Left kidney (tissue), 2 donors: ENCODE data around the gene RNGTT. TPM values are rescaled to one million over a fixed set of nuclear protein-coding genes. Genes with fewer than 3 reads are reported as not detected.
"Not testable (repeated sequence)": the region's sequence is repeated elsewhere in the genome, so short reads cannot be mapped to it uniquely, and the experiment has no call there.

Experiments used
- DNase-seq: peaks from one replicate; pipeline ENCODE4 v3.0.0-alpha.2; 2013
- polyA plus RNA-seq: library from polyadenylated mRNA; unstranded; fragments of 120-200 nt; gene quantifications from one replicate; pipeline ENCODE4 v1.2.1, GENCODE V29; 2013; ENCODE audit not compliant: insufficient read length

Gene RNGTT
- polyA plus RNA-seq, 1 donor, result 18.1 TPM

DNA sequence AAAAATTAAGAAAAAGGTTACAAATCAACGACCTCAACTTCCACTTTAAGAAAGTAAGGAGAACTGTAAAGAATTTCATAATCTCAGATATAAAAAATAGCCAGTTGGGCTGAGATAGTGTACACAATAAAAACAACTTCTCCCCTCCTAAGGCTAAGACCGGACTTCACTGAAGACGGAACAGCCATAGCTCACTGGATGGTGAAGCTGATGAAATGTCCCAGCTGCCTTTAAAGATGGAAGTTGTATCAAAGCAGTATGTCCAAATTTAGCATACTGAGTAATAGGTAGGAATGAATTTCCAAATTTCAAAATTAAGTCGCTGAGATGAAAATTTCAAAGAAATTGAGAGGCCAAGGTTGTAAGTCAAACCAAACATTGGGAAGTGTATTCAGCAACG is 153.3 kb downstream of the RNGTT start:
- DNase-seq, result no peak

DNA sequence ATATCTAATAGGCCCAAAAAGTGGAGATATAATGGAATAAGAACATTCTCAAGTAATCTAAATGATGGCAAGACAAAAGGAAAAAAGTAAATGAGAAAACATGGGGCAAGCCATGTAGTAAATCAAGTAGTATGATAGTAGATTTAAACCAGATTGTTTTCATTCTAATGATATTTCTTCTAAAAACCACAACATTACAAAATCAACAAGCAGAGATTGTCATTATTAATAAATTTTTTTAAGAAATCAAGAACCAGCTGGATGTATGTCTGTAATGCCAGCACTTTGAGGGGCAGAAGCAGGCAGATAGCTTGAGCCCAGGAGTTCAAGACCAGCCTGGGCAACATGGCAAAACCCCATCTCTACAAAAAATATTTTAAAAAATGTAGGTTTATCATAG is 155.0 kb downstream of the RNGTT start:
- DNase-seq, result no peak

DNA sequence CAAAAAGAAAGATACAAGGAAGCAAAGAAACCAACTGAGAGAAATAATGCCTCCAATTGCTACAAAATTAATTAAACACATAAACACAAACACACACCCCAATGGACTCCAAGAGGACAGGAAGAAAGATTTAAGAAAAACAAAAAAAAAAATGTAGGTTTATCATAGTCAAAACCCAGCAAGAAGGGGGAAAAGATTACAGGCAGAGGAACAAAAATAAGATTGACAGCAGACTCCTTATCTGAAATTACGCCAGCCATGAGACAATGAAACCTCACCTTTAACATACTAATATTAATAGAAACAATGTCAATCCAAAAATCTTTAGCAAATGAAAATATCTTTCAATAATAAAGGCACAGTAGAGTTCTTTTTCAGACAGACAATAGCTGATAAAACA is 155.8 kb downstream of the RNGTT start:
- DNase-seq, result no peak

DNA sequence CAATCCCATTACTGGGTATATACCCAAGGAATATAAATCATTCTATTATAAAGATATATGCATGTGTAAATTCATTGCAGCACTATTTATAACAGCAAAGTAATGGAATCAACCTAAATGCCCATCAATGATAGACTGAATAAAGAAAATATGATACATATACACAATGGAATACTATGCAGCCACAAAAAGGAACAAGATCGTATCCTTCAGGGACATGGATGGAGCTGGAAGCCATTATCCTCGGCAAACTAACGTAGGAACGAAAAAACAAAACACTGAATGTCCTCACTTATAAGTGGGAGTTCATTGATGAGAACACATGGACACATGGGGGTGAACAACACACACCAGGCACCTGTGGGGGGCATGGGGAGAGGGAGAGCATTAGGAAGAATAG is 156.7 kb downstream of the RNGTT start:
- DNase-seq, result no peak

DNA sequence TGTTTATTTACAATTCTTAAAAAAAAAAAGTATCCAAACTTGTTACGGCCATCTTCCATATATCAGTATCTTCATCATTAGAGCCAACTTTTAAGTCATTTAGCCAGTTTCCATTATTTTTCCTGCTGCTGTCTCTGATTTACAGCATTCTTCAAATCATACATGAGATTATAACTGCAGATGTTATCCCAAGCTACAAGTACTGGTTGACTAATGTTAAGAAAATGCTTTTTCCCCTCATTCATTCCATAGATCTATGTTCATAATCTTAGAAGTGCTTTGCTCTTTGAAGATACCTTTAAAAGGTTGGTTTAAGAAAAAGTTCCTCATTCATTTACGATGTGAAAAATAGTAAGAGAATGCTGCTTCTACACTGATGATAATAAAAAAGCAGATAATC is 158.7 kb downstream of the RNGTT start:
- DNase-seq, result no peak

DNA sequence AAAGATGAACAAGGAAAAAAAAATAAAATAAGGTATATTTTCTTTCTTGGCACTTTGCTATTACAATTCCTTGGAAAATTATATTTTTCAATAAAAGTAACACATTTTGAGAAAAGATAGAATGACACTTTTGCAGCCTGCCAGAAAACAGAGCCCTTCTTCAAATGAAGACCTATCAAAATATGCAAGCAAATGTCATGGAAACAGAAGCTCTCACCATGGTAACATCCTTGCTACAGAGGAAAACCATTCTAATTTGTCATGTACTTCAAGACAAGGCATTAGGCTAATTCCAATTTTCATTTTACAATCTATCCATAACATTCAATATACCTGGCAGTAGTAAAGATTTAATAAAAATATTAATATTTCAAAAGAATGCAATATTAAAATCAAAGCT is 177.9 kb downstream of the RNGTT start:
- no peak for DNase-seq

DNA sequence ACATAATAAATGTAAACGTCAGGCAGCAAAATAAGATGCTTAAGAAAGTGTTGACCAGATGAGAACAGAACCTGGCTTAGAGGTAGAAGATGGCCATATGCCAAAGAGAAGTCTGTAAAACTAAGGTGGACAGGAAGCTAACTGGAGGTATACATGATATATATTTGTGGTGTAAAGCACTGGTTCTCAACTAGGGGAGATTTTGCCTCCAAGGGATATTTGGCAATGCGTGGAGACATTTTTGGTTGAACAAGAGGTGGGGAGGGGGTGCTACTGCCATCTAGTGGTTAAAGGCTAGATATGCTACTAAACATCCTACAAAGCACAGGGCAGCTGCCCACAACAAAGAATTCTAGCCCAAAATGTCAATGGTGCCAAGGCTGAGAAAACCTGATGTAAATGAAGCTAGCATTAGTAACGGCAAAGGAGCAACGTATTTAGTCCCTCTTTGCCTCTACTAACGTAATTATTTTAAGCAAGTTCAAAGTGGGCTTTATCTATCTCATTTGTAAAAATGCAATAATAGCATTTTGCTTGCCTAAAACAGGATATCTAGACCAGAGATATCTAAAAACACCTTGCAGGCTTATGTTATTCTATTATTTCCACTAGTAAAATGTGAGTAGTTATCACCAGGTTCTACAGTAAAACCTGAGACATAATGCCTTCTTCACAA is 182.6 kb downstream of the RNGTT start:
- DNase-seq, result peak; percentile 53

DNA sequence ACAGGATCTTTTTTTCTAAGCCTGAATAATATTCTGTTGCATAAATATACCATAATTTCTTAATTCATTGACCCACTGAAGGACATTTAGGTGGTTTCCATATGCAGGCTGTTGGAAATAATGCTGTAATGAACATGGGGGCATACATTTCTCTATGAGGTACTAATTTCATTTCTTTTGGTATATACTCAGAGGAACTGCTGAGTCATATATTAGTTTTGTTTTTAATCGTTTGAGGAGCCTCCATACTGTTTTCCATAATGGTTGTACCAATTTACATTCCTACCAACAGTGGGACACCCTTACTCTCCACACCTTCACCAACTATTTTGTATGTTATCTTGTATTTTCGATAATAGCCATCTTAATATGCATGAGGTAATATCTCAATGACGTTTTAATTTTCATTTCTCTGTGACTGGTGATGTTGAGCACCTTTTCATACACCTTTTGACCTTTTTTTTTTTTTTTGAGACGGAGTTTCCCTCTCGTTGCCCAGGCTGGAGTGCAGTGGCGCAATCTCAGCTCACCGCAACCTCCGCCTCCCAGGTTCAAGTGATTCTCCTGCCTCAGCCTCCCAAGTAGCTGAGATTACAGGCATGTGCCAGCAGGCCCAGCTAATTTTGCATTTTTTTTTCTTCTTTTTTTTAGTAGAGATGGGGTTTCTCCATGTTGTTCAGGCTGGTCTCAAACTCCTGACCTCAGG is 187.4 kb downstream of the RNGTT start:
- DNase-seq, result no peak

DNA sequence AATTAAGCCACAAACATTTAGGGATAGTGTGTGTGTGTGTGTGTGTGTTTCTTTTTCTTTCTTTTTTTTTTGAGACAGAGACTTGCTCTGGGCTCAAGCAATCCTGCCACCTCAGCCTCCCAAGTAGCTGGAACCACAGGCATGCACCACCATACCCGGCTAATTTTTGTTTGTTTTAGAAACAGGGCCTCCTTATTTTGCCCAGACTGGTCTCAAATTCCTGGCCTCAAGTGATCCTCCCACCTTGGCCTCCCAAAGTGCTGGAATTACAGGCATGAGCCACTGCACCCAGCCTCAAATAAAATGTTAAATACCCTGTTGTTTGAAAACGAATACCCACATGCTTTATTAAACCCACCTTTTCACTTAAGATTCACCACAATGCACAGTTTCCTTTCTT is 195.3 kb downstream of the RNGTT start:
- DNase-seq, result not testable (repeated sequence)

DNA sequence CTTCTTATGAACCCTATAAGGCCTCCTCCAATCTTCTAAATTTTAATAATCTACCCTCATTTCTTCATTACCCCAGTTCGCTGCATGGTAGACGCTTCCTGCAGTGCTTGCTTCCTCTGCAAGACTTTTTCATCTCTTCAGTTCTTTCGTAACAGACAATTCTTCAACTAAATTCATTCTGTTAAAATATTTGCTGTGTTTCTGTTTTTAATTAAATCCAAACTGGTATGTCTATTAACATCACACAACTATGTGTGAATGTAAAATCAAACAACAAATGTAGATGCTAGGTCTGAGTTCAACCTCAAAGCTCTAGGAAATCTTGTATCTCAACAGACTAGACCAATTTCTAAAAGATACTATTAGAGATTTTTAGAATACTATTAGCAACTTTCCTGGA is 199.3 kb downstream of the RNGTT start:
- no peak for DNase-seq

DNA sequence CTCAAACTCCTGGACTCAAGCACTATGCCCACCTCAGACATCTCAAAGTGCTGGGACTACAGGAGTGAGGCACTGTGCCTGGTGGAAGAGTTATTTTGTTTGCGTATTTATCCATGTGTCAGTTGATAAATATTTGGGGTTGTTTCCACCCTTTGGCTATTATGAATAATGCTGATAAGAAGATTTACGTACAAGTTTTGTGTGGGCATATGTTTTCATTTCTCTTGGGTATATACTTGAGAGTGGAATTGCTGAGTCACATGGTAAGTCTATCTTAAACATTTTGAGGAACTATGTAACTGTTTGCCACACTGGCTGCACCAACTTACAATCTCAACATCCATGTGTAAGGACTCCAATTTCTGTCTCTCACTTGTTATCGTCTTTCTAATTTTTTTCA is 200.3 kb downstream of the RNGTT start:
- no peak for DNase-seq

DNA sequence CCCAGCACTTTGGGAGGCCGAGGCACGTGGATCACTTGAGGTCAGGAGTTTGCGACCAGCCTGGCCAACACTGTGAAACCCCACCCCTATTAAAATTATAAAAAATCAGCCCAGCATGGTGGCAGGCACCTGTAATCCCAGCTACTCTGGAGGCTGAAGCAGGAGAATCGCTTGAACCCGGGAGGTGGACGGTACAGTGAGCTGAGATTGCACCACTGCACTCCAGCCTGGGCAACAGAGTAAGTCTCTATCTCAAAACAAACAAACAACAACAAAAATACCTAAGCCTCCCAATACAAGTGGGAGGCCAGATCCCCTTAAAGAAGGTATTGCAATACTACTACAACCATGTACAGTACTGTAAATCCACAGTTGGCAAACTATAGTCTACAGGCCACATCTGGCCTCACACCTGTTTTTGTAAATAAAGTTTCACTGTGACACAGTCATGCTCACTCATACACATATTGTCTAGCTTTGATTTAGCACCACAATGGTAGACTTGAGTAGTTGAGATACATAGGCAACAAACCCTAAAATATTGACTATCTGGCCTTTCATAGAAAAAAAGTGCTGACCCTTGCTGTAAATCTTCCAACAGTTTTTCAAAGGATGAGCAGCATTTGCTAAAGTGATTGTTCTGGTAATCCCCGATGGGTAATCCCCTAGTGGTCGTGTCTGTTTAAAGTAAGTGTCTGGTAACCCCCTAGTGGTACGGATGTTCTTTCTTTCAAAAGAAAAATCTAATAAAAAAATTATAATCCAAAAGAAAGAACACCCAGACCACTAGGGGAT is 202.0 kb downstream of the RNGTT start:
- DNase-seq, result no peak

DNA sequence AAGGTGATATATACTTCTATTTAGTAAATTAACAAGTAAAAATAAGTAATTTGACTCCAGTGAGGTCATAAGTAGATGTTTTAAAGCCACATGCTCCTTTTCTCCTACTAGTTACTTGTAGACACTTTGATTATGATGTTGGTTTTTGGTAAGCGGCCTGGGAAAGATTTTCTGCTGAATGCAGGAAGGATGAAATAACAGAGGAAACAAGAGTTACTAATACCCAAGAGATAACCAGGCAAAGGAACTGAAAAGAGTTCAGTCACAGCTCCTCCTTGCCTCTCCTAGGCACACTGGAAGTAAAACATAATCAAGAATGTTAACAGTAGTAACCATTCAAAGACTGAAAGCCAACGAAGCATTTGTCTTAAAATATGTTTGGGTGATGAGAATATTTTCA is 203.3 kb downstream of the RNGTT start:
- no peak for DNase-seq

DNA sequence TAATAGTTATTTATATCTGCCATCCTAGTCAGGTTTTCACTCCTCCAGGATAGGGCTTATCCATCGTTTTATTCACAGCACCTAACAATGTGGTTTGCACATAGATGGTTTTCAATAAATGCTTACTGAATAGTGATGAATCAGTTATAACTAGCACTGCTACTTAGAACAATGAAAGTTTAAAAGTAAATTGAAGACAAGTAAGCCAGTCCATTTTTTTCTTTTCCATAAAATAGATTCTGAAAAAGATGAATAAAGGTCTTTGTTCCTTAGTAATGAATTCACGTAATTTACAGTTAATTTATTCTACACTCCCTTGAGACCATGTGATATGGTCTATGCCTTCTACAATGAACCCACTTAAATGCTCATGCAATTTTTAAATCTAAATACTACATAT is 212.5 kb downstream of the RNGTT start:
- no peak for DNase-seq

DNA sequence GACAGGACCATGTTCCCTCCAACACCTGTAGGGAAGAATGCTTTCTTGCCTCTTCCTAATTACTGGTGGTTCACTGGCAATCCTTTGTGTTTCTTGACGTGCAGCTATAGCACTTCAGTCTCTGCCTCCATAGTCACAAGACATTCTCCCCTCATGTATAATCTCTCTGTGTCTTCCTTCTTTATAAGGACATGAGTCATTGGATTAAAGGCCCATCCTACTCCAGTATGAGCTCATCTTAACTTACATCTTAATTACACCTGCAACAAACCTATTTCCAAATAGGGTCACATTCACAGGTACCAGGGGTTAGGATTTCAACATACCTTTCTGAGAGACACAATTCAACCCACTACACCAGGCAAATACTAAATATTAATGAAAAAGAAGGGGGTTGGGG is 213.6 kb downstream of the RNGTT start:
- DNase-seq, result no peak

DNA sequence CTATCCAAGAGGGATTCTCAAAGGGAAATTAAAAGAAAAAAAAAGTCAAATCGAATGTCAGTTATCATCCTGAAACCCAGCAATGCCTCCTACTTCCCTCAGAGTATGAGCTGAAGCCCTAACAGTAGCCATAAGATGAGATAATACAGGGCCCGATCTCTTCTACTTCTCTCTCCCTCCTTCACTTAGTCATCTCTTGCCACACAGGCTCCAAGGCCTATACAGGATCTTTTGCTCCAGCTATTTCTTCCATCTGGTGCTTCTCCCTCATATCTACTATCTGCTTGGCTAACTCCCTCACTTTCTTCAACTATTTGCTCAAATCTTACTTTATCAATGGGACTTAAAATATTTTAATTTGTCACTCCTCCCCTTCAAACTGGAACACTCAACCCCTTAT is 215.3 kb downstream of the RNGTT start:
- DNase-seq, result no peak

DNA sequence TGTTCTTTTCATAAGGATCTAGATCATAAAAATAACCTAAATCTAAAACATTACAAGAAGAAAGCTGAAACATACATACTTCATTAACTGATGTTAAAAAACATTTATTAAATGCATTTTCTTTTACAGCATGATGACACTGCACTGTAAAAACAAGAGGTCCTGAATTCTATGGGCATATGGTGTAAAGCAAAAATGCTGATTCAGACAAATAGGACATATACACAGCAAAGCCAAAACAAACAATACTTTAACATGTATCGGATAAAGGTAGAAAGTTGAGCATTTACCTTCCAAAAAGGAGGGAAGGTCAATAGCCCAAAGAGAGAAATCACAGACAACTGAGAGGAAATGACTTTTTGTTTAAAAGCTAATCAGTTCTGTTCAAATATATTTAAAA is 221.5 kb downstream of the RNGTT start:
- no peak for DNase-seq

DNA sequence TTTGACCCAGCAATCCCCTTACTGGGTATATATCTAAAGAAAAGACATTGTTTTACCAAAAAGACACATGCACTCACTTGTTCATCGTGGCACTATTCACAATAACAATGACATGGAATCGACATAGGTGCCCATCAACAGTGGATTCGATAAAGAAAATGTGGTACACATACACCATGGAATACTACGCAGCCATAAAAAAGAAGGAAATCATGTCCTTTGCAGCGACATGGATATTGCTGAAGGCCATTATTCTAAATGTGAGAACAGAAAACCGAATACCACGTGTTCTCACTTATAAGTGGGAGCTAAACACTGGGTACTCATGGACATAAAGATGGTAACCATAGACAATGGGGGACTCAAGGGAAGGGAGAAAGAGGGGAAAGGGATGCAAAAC is 222.3 kb downstream of the RNGTT start:
- DNase-seq, result no peak

DNA sequence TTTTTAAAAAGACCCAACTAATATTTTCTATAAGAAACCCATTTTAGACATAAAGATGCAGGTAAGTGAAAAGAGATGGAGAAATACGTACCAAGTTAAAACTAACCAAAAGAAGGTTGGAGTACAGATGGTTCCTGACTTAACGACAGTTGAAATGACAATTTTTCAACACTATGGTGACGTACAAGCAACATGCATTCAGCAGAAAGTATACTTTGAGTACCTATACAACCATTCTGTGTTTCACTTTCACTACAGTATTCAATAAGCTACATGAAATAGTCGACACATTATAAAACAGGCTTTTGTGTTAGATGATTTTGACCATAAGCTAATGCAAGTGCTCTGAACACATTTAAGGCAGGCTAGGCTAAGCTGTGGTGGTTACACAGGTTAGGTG is 228.9 kb downstream of the RNGTT start:
- no peak for DNase-seq

DNA sequence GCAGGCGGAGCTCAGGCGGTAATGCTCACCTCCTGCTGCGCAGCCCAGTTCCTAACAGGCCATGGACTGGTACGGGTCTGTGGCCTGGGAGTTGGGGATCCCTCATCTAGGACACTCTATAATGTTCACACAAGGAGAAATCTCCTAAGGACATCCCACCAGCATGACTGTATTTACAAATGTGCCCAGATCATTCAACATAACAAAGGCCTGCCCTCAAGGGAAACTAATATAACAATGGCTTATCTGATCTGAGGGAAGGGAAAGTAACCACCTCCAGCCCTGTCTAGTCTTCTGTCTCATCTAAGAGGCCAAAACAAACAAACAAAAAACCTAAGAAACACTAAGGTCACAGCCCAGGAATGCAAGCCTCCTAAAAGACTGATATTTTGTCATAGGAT is 232.8 kb downstream of the RNGTT start:
- DNase-seq, result no peak

DNA sequence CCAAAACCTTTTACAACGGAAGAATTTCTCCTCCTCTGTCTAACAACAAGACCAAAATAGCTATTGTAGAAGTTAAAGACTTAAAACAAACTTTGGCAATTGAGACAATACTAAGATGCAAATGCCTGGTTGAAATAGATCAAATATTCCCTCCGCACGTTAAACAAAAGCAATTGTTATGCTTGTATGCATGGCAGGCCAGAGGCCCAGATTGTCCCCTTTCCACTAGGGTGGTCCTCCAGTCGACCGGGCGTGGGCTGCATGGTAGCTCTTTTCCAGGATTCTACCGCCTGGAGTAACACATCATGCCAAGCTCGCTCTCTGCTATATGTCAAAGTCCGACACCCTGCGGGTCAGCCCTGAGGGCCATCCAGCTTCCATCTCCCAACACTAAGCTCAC is 234.7 kb downstream of the RNGTT start:
- no peak for DNase-seq

DNA sequence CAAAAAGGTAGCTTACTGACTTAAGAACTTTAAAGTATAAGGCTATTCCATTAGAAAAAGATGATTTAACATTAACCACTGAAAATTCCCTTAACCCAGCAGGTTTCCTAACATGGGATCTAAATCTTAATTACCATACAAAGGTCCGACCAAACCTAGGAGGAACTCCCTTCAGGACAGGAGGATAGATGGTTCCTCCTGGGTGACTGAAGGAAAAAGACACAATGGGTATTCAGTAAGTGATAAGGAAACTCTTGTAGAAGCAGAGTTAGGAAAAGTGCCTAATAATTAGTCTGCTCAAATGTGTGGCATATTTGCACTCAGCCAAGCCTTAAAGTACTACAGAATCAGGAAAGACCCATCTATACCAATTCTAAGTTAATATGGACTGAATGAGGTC is 237.0 kb downstream of the RNGTT start:
- not testable (repeated sequence) for DNase-seq
